Adrenal gland (tissue), 12 donors: ENCODE measurements around the gene ETV3L. TPM values are rescaled to one million over a fixed set of nuclear protein-coding genes. Genes with fewer than 3 reads are reported as not detected.

Experiments used
- DNase-seq, 7 donors: peaks; one replicate each; pipeline ENCODE4 v3.0.0-alpha.2; 2019 to 2020
- H3K27ac ChIP-seq, 5 donors: fragments of 200-600 bp; sonication (generic) in 4 of 5; 1 replicate in 3 of 5; 2 replicates in 2 of 5; pipeline versions ENCODE4 v1.5.1 to v1.8.0; 2016 to 2020; ENCODE audit warnings: mild to moderate bottlenecking in 1 of 5
- H3K27me3 ChIP-seq: fragments of 200-600 bp; 2 replicates; pipeline ENCODE4 v1.8.0; 2021
- H3K36me3 ChIP-seq, 2 donors: fragments of 200-600 bp; replicated peaks in 1 of 2; 1 replicate in 1 of 2; 2 replicates in 1 of 2; pipeline versions ENCODE4 v1.5.1 to v1.8.0; 2018 to 2022
- H3K4me1 ChIP-seq, 2 donors: fragments of 200-600 bp; replicated peaks in 1 of 2; 1 replicate in 1 of 2; 2 replicates in 1 of 2; pipeline versions ENCODE4 v1.5.1 to v1.8.0; 2018 to 2021
- H3K4me3 ChIP-seq, 4 donors: fragments of 200-600 bp; sonication (generic) in 3 of 4; one replicate each; pipeline ENCODE4 v1.5.1; 2016 to 2018
- H3K9me3 ChIP-seq, 3 donors: fragments of 200-600 bp; sonication (generic) in 1 of 3; replicated peaks in 1 of 3; 1 replicate in 2 of 3; 2 replicates in 1 of 3; pipeline versions ENCODE4 v1.5.1 to v1.8.0; 2016 to 2021
- POLR2A ChIP-seq, 2 donors: fragments of 450-650 bp; IDR thresholded peaks; one replicate each; pipeline ENCODE4 v1.6.1; 2017; ENCODE audit warnings: antibody characterized with exemption in 2 of 2, mild to moderate bottlenecking in 2 of 2, moderate library complexity in 1 of 2
- whole genome bisulfite sequencing, 4 donors: extraction: QIAGEN DNeasy Blood & Tissue Kit in 2 of 4; methylation state at CpG; one replicate each; pipeline versions ENCODE4 v1.1.5 to v1.1.7; 2013 to 2017; 5-methylcytosine and 5-hydroxymethylcytosine counted together
- intact Hi-C, 2 donors: fragments of 100-400 bp; cut with DNase I; formaldehyde crosslinking; loops; one replicate each; pipeline versions ENCODE4 v1.14.1 to v1.15.0; 2022 to 2023
- polyA plus RNA-seq, 3 donors: library from polyadenylated mRNA; stranded (reverse); fragments of 200-250 nt in 2 of 3; fragments of 350-450 nt in 1 of 3; fragmentation: Illumina TruSeq in 1 of 3; extraction: RNeasy Lipid Tissue Mini Kit (QIAGEN cat#74804) in 1 of 3; gene quantifications; one replicate each; pipeline ENCODE4 v1.2.3, GENCODE V29; 2013 to 2014
- total RNA-seq, 9 donors: library from RNA; depleted of rRNA in 4 of 9; stranded (reverse); fragments of >200 nt in 4 of 9; fragments of 120-200 nt in 1 of 9; fragmentation: NEBNext Ultra II Directional in 1 of 9; extraction: Animal tissue kit (Norgen Biotek cat#: 25700) in 1 of 9; gene quantifications; one replicate each; pipeline versions ENCODE4 v1.1.0 to v1.2.4, GENCODE V29; 2013 to 2023
- TF ChIP-seq, protein P1 (sequence below), 6 experiments: fragments of 450-650 bp in 4 of 6; fragments of 200-600 bp in 2 of 6; sonication (generic) in 1 of 6; IDR thresholded peaks; 1 replicate in 5 of 6; 2 replicates in 1 of 6; pipeline versions ENCODE4 v1.5.1 to v1.8.0; 2016 to 2021; ENCODE audit warnings: antibody characterized with exemption in 6 of 6, mild to moderate bottlenecking in 2 of 6, moderate library complexity in 1 of 6
- donor health status: healthy with polysubstance abuse.
- donor health status: Bipolar disorder and iron deficiency.
- donor health status: DM: yes; HTN: yes; CAD: no.
- donor health status: DM: no; HTN: no; CAD: no.
- donor health status: DM: no; HTN: no; CAD: no.
- donor health status: DM: yes; HTN: yes; CAD: no.

Gene ETV3L
- total and polyA plus RNA-seq, 12 donors = not detected

DNA sequence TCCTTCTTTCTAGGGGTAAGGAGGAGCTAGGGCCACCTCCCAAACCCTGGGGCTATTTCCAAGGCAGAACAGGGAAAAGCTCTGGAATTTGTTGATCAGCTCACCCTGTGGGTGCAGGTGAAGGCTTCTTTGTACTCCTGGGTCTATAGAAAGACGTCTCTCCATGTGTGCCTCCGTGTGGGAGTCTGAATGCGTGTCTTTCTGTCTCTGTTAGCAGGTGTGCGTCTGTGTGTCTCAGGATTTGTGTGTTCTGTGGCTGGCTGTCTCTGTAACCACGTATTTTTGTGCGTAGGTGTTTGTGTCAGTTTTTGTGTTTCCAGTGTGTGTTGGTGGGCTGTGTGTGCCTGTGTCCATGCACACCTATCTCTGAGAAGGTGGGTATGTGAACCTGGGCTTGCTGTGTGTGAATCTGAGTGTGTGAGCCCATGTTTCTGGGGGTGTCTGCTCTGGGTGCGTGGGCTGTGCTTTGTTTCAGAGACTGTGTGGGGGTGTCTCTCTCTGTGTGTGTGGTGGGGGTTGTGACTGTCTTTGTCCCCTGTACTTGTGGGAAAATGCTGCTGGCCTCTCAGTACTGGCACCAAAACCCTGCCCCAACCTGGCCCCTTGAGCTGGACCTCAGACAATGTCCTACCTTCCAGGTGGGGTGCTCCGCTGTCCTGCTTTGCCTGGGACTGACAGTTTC is 12.7 kb upstream of the ETV3L start:
- peaks cover 18% of the 10 kb centered on the region for H3K27me3 ChIP-seq
- no peaks in the 10 kb centered on the region for H3K36me3 ChIP-seq
- H3K9me3 ChIP-seq = no peaks in the 10 kb centered on the region
- intact Hi-C loops = no loop called here
- no peak for DNase-seq
- TF ChIP-seq POLR2A (IDR thresholded peaks at IDR 0.05) = no peak
- TF ChIP-seq, protein P1, sequence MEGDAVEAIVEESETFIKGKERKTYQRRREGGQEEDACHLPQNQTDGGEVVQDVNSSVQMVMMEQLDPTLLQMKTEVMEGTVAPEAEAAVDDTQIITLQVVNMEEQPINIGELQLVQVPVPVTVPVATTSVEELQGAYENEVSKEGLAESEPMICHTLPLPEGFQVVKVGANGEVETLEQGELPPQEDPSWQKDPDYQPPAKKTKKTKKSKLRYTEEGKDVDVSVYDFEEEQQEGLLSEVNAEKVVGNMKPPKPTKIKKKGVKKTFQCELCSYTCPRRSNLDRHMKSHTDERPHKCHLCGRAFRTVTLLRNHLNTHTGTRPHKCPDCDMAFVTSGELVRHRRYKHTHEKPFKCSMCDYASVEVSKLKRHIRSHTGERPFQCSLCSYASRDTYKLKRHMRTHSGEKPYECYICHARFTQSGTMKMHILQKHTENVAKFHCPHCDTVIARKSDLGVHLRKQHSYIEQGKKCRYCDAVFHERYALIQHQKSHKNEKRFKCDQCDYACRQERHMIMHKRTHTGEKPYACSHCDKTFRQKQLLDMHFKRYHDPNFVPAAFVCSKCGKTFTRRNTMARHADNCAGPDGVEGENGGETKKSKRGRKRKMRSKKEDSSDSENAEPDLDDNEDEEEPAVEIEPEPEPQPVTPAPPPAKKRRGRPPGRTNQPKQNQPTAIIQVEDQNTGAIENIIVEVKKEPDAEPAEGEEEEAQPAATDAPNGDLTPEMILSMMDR (IDR thresholded peaks at IDR 0.05) = no peak
- WGBS, 4 donors = 68 to 89% (median 71%) methylated on average over 4 to 8 of the region's 8 CpGs
- H3K27ac ChIP-seq = no peak overlapping the region
- H3K4me1 ChIP-seq = no peaks in the 10 kb centered on the region
- no peak overlapping the region for H3K4me3 ChIP-seq

DNA sequence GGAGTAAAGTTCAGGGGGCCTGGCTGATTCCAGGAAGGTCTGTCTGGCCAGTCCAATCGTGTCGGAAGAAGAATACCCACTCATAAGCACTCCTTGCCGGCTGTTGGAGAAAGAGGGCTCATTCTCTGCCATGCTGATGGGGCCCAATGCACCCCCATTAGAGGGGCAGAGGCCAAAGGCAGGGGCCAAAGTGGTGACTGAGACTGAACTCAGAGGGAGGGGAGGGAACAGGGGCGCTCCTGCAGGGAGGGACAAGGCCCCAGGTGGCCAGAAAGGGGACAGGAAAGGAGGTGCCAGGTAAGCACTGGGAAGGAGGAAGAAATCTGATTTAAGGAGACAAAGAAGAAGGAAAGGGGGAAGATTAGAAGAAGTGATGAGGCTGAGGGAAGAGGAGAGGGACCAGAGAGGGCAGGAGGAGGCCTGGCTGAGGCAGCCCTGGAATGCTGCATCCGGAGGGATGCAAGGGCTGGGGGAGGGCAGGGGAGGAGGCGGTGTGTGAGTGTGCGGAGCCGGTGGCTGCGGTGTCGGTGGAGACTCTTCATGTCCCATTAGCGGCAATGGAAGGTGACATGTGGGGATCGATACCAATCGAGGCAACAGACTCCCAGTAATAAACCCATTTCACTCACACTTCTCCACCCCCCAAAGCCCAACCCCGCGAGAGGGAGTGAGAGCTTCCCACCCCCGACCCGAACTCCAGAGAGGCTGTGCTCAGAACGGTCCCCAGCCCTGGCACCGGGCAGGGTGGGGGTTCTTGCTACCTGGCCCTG is 12.0 kb upstream of the ETV3L start:
- WGBS, 4 donors = 52 to 64% (median 56%) methylated on average over 13 to 19 of the region's 19 CpGs
- H3K36me3 ChIP-seq = no peaks in the 10 kb centered on the region
- H3K4me3 ChIP-seq = no peak overlapping the region
- intact Hi-C loops = no loop called here
- H3K27ac ChIP-seq = no peak overlapping the region
- TF ChIP-seq, protein P1 (IDR thresholded peaks at IDR 0.05) = no peak
- TF ChIP-seq POLR2A (IDR thresholded peaks at IDR 0.05) = no peak
- no peaks in the 10 kb centered on the region for H3K4me1 ChIP-seq
- H3K27me3 ChIP-seq = peaks cover 21% of the 10 kb centered on the region
- DNase-seq = no peak
- H3K9me3 ChIP-seq = no peaks in the 10 kb centered on the region

DNA sequence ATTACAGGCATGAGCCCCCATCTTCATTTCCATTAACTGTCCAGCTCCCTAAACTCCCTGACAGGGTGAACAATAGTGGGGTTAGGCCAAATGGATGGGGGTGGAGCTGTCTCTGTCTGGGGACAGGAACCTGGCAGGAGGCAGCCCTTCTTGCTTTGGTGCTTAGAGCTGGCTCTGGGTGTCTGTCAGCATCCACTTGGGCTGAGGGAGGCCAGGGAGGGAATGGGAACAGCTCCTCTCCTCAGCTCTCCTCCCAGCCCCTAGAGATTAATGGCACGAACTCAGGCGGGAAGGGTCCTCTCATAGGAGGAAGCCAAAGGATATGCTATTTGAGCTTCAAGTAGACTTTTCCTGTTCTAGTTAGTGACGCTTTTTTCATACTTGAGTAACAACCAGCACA is 11.1 kb upstream of the ETV3L start:
- H3K4me3 ChIP-seq = no peak overlapping the region
- WGBS, 4 donors = 76 to 90% (median 84%) methylated on average over 3 of the region's 3 CpGs
- no peaks in the 10 kb centered on the region for H3K4me1 ChIP-seq
- H3K9me3 ChIP-seq = no peaks in the 10 kb centered on the region
- no peaks in the 10 kb centered on the region for H3K36me3 ChIP-seq
- no peak overlapping the region for H3K27ac ChIP-seq
- TF ChIP-seq, protein P1 (IDR thresholded peaks at IDR 0.05) = no peak
- no peak for TF ChIP-seq POLR2A (IDR thresholded peaks at IDR 0.05)
- no peak for DNase-seq
- peaks cover 21% of the 10 kb centered on the region for H3K27me3 ChIP-seq
- intact Hi-C loops = no loop called here

DNA sequence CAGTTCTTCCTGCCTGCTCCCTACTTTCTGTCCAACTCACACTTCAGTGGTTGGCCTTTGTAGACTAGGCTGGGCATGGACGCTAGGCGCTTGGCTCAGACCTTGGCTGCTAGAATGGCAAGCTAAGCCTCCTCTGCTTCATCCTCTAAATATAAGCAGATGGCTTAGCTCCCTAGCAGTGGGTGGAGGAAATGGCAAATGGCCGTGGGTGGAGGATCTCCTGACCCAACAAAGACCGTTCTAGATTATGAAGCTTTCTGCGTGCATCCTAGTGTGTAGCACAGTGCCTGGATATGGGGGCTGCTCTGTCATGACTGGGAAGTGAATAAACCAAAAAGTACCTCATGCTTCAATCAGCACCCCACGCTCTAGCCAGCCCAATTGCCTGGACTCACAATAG is 10.4 kb upstream of the ETV3L start:
- no peaks in the 10 kb centered on the region for H3K9me3 ChIP-seq
- H3K27ac ChIP-seq = no peak overlapping the region
- no peaks in the 10 kb centered on the region for H3K4me1 ChIP-seq
- H3K27me3 ChIP-seq = peaks cover 21% of the 10 kb centered on the region
- intact Hi-C loops = no loop called here
- 68 to 93% (median 80%) methylated on average over 4 to 6 of the region's 6 CpGs for WGBS, 4 donors
- TF ChIP-seq POLR2A (IDR thresholded peaks at IDR 0.05) = no peak
- TF ChIP-seq, protein P1 (IDR thresholded peaks at IDR 0.05) = no peak
- no peak for DNase-seq
- H3K36me3 ChIP-seq = no peaks in the 10 kb centered on the region
- H3K4me3 ChIP-seq = no peak overlapping the region
